Measurements from ENCODE around the gene VWF.

DNA sequence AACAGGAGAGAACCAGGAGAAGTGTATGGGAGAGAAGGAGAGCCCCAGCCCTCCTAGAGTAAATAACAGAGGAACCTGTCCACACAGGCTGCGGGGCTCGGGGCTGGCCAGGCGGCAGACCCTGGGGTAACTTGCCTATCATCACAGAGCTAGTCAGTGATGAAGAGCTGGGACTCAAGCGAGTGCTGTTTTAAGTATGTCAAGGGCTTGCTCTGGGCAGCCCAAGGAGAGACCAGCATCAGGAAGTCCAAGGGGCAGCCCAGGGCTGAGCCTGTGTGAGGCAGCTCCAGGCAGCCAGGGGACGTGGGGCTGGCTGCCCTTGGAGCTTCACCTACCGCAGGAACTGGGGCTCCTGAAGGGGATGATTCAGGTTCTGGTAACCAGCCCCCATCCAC, 10.0 kb downstream of the VWF start:
- TF ChIP-seq EP300 (IDR thresholded peaks at IDR 0.05), result no peak
- TF ChIP-seq, protein P1, sequence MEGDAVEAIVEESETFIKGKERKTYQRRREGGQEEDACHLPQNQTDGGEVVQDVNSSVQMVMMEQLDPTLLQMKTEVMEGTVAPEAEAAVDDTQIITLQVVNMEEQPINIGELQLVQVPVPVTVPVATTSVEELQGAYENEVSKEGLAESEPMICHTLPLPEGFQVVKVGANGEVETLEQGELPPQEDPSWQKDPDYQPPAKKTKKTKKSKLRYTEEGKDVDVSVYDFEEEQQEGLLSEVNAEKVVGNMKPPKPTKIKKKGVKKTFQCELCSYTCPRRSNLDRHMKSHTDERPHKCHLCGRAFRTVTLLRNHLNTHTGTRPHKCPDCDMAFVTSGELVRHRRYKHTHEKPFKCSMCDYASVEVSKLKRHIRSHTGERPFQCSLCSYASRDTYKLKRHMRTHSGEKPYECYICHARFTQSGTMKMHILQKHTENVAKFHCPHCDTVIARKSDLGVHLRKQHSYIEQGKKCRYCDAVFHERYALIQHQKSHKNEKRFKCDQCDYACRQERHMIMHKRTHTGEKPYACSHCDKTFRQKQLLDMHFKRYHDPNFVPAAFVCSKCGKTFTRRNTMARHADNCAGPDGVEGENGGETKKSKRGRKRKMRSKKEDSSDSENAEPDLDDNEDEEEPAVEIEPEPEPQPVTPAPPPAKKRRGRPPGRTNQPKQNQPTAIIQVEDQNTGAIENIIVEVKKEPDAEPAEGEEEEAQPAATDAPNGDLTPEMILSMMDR (IDR thresholded peaks at IDR 0.05), result no peak

Data from gastroesophageal sphincter (tissue), 3 donors.